Measurements from ENCODE around the gene TEAD2.
"Not testable (repeated sequence)": the region's sequence is repeated elsewhere in the genome, so short reads cannot be mapped to it uniquely, and the experiment has no call there.

The TEAD2 gene

DNA sequence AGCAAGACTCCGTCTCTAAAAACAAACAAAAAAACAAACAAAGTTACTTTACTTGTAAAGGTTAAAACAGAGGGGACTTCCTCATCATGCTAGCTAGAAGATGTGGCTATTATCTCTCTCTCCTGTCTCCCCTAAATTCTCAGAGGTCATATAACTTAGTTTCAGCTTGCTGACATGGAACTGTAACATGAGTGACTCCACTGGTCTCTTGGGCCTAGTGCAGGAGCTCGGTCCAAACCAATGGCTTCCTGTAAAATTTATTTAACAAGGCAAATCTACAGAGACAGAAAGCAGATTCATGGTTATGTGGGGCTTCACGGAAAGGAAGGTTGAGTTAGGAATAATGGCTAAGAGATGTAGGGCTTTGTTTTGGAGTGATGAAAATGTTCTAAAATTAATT is 16.3 kb upstream of the TEAD2 start:
- Histone ChIP-seq H3F3A (ENCODE audit: insufficient read depth) (no peaks in the 10 kb centered on the region), H3K79me2 (ENCODE audit: insufficient read depth, low read length) (no peaks in the 10 kb centered on the region), H3K36me3 (ENCODE audit: low read length) (no peaks in the 10 kb centered on the region), H3K27ac (ENCODE audit: low read depth, low read length) (no peak overlapping the region), H3K27me3 (ENCODE audit: low read length) (no peaks in the 10 kb centered on the region), H3K4me3 (ENCODE audit: insufficient read depth, low read length, poor library complexity, severe bottlenecking) (no peak overlapping the region), H3K9ac (ENCODE audit: low read length) (no peak overlapping the region), H3K9me3 (ENCODE audit: insufficient read depth, low read length) (no peaks in the 10 kb centered on the region), H4K20me1 (ENCODE audit: low read depth, low read length) (no peaks in the 10 kb centered on the region), H3K4me2 (ENCODE audit: low read depth, low read length, poor library complexity, severe bottlenecking) (no peak overlapping the region), H3K9me2 (replicated peaks; ENCODE audit: insufficient read depth, low read length) (no peaks in the 10 kb centered on the region), H2AFZ (ENCODE audit: low read depth, low read length, severe bottlenecking) (no peak overlapping the region)
- TF ChIP-seq, protein P1, sequence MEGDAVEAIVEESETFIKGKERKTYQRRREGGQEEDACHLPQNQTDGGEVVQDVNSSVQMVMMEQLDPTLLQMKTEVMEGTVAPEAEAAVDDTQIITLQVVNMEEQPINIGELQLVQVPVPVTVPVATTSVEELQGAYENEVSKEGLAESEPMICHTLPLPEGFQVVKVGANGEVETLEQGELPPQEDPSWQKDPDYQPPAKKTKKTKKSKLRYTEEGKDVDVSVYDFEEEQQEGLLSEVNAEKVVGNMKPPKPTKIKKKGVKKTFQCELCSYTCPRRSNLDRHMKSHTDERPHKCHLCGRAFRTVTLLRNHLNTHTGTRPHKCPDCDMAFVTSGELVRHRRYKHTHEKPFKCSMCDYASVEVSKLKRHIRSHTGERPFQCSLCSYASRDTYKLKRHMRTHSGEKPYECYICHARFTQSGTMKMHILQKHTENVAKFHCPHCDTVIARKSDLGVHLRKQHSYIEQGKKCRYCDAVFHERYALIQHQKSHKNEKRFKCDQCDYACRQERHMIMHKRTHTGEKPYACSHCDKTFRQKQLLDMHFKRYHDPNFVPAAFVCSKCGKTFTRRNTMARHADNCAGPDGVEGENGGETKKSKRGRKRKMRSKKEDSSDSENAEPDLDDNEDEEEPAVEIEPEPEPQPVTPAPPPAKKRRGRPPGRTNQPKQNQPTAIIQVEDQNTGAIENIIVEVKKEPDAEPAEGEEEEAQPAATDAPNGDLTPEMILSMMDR (IDR thresholded peaks at IDR 0.05; ENCODE audit: insufficient read depth, low read length, poor library complexity, severe bottlenecking) = no peak
- TF ChIP-seq EZH2phosphoT487 (conservative IDR thresholded peaks at IDR 0.05; ENCODE audit: low read length) = no peak

DNA sequence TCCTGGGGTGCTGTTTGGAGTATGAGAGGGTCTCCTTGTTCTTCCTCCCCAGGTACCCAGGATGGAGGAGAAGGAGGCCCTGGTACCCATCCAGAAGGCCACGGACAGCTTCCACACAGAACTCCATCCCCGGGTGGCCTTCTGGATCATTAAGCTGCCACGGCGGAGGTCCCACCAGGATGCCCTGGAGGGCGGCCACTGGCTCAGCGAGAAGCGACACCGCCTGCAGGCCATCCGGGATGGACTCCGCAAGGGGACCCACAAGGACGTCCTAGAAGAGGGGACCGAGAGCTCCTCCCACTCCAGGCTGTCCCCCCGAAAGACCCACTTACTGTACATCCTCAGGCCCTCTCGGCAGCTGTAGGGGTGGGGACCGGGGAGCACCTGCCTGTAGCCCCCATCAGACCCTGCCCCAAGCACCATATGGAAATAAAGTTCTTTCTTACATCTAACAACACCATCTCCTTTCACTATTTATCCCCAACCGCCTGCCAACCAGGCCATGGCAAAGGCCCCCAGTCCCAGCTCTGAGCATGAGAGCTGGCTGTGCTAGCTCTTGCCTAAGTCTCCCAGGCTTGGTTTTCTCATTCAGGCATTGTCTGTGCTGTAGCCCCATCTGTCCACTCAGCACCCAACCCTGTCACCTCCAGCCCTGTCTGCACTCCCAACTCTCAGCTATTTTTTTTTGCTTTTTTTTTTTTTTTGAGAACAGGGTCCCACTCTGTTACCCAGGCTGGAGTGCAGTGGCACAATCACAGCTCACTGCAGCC is 12.6 kb upstream of the TEAD2 start:
- Histone ChIP-seq H3K9ac (ENCODE audit: low read length) (no peak overlapping the region), H2AFZ (ENCODE audit: low read depth, low read length, severe bottlenecking) (no peak overlapping the region), H3K79me2 (ENCODE audit: insufficient read depth, low read length) (no peaks in the 10 kb centered on the region), H3K9me2 (replicated peaks; ENCODE audit: insufficient read depth, low read length) (no peaks in the 10 kb centered on the region), H4K20me1 (ENCODE audit: low read depth, low read length) (no peaks in the 10 kb centered on the region), H3K9me3 (ENCODE audit: insufficient read depth, low read length) (peaks cover 5% of the 10 kb centered on the region; the same call in 1 of the 2 replicates), H3K4me2 (ENCODE audit: low read depth, low read length, poor library complexity, severe bottlenecking) (no peak overlapping the region), H3K4me3 (ENCODE audit: insufficient read depth, low read length, poor library complexity, severe bottlenecking) (no peak overlapping the region), H3F3A (ENCODE audit: insufficient read depth) (no peaks in the 10 kb centered on the region), H3K27me3 (ENCODE audit: low read length) (no peaks in the 10 kb centered on the region), H3K27ac (ENCODE audit: low read depth, low read length) (no peak overlapping the region), H3K36me3 (ENCODE audit: low read length) (no peaks in the 10 kb centered on the region)
- TF ChIP-seq EZH2phosphoT487 (conservative IDR thresholded peaks at IDR 0.05; ENCODE audit: low read length) = no peak
- TF ChIP-seq, protein P1 (IDR thresholded peaks at IDR 0.05; ENCODE audit: insufficient read depth, low read length, poor library complexity, severe bottlenecking) = no peak

DNA sequence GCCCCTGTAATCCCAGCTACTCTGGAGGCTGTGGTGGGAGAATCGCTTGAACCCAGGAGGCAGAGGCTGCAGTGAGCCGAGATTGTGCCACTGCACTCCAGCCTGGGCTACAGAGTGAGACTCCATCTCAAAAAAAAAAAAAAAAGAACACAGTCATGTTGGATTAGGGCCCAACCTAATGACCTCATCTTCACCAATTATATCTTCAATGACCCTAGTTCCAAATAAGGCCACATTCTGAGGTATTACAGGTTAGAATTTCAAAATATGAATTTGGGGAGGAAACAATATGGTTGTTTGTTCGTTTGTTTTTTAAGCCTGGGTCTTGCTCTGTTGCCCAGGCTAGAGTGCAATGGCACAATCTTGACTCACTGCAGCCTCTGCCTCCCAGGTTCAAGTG is 11.0 kb upstream of the TEAD2 start:
- H3K9me2 ChIP-seq (replicated peaks; ENCODE audit: insufficient read depth, low read length); H3K27me3 ChIP-seq (ENCODE audit: low read length); H3K36me3 ChIP-seq (ENCODE audit: low read length); H3K4me2 ChIP-seq (ENCODE audit: low read depth, low read length, poor library complexity, severe bottlenecking); H3K27ac ChIP-seq (ENCODE audit: low read depth, low read length); H3K79me2 ChIP-seq (ENCODE audit: insufficient read depth, low read length); H3K9ac ChIP-seq (ENCODE audit: low read length); H4K20me1 ChIP-seq (ENCODE audit: low read depth, low read length); H3F3A ChIP-seq (ENCODE audit: insufficient read depth); H2AFZ ChIP-seq (ENCODE audit: low read depth, low read length, severe bottlenecking); H3K4me3 ChIP-seq (ENCODE audit: insufficient read depth, low read length, poor library complexity, severe bottlenecking): not testable (repeated sequence)
- peaks cover 18% of the 10 kb centered on the region for H3K9me3 ChIP-seq (ENCODE audit: insufficient read depth, low read length)

DNA sequence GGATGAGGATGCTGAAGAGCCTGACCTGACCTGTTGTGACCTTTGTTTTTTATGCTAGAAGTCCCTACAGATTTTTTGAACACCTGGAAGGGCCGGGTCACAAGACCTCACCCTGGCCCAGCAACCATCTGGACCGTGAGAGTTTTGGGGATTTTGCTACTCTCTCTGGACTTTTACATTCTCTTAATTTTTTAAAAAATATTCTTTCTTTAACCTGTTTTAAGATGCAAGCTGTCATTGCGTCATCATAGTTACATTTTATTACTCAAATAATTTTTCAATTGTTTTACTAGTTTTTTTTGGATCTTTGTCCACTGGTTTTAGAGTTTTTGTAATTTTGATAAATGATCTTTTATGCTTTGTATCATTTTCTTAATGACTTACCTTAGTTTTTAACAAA is 9.0 kb upstream of the TEAD2 start:
- Histone ChIP-seq H3K27ac (ENCODE audit: low read depth, low read length) (no peak overlapping the region), H3K4me2 (ENCODE audit: low read depth, low read length, poor library complexity, severe bottlenecking) (no peak overlapping the region), H4K20me1 (ENCODE audit: low read depth, low read length) (no peaks in the 10 kb centered on the region), H3K9me2 (replicated peaks; ENCODE audit: insufficient read depth, low read length) (no peaks in the 10 kb centered on the region), H3K9me3 (ENCODE audit: insufficient read depth, low read length) (peaks cover 18% of the 10 kb centered on the region), H2AFZ (ENCODE audit: low read depth, low read length, severe bottlenecking) (no peak overlapping the region), H3K9ac (ENCODE audit: low read length) (no peak overlapping the region), H3K4me3 (ENCODE audit: insufficient read depth, low read length, poor library complexity, severe bottlenecking) (no peak overlapping the region), H3K27me3 (ENCODE audit: low read length) (no peaks in the 10 kb centered on the region; the same call in 1 of the 2 replicates), H3K79me2 (ENCODE audit: insufficient read depth, low read length) (no peaks in the 10 kb centered on the region), H3K36me3 (ENCODE audit: low read length) (no peaks in the 10 kb centered on the region), H3F3A (ENCODE audit: insufficient read depth) (no peaks in the 10 kb centered on the region; the same call in 1 of the 2 replicates)
- TF ChIP-seq EZH2phosphoT487 (conservative IDR thresholded peaks at IDR 0.05; ENCODE audit: low read length) = no peak
- TF ChIP-seq, protein P1 (IDR thresholded peaks at IDR 0.05; ENCODE audit: insufficient read depth, low read length, poor library complexity, severe bottlenecking) = no peak

All from SU-DHL-6 (cell line).